ENCODE results near the gene DIO3. TPM values are rescaled to one million over a fixed set of nuclear protein-coding genes. Genes with fewer than 3 reads are reported as not detected.

The DIO3 gene
- total RNA-seq, 4 donors from 2014 or later: 2.1 to 6.4 (median 5.6) TPM

GRCh38 chr14:101586531-101587430 is 25.5 kb downstream of the DIO3 start:
- TF ChIP-seq CTCF (IDR thresholded peaks at IDR 0.05; ENCODE audit: low read depth): no peak

- TF ChIP-seq CTCF (IDR thresholded peaks at IDR 0.05; ENCODE audit: low read depth): no peak
Observed at GRCh38 chr14:101587441-101587911, 26.2 kb downstream of the DIO3 start.

DNA sequence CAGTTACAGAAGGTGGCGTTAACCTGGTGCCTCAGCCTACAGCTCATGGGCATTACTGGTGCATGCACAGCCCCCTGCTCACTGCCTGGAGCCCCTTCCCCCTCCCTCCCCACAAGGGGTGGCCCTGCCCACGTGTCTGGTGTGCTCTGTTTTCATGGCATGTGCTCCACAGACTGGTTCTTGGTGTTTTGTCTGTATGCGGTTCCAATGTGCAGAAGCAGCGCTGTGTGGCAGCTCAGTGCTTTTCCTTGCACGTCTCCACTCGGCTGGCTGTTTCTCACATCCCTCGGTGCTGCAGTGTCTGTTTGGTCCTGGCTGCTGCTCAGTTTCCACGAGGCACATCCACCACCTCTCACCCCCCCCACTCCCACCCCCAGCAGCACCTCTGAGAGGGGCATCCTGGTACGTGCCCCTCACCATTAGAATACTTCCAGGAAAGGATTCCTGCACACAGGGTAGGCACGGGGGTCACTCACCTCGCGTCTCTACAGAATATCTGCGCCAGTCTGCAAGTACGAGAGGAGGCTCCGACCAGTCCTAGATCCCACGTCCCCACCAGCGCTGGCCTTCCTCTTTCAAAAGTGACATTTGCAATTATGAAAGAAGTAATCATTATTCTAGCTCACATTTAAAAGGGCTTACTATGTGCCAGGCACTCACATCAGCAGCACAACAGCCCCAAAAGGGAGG is 27.1 kb downstream of the DIO3 start:
- TF ChIP-seq CTCF (IDR thresholded peaks at IDR 0.05; ENCODE audit: low read depth): no peak

- TF ChIP-seq CTCF (IDR thresholded peaks at IDR 0.05; ENCODE audit: low read depth): no peak
Observed at GRCh38 chr14:101588990-101589389, 27.7 kb downstream of the DIO3 start.

DNA sequence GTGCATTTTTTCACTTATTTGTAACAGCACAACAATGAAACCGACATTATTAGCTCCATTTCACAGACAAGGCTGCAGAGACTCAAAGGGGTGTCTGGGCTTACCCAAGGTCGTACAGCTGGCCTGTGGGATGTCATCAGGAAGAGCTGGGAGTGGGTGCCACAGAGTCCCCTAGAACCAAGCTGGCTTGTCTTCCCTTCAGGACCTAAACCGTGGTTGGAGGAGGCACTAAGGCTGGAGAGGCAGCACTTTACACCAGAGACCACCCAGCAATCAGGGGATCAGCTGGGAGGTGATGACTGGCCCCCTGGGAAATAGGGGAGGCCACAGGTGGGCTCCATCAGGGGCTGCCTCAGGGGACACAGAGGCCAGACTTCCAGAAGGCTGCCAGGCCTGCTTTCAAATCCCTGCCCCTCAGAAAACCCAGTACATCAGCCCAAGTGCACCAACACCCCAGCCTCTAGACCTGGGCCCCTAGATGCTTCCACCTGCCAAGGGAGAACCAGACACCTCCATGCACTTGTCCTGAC is 28.3 kb downstream of the DIO3 start:
- TF ChIP-seq CTCF (IDR thresholded peaks at IDR 0.05; ENCODE audit: low read depth): no peak

GRCh38 chr14:101590062-101590461 is 28.8 kb downstream of the DIO3 start:
- no peak for TF ChIP-seq CTCF (IDR thresholded peaks at IDR 0.05; ENCODE audit: low read depth)

DNA sequence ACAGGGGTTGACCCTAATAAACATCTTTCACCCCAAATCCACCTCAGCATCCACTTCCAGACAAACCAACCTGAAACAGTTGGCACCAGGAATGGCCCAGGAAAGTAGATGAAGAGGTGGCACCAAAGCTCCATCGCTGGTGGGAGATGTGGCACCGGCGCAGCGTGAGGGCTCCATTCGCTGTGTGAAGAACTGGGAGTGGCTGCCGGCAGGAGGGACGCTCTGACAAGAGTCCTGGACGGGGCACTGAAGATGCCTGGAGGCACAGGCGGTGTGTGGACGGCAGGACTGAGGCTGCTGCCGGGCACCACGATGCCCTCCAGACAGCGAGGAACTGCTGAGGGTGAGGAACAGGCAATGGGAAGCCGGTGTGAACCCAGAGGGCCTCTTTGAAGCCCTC is 29.3 kb downstream of the DIO3 start:
- TF ChIP-seq CTCF (IDR thresholded peaks at IDR 0.05; ENCODE audit: low read depth): no peak
